ENCODE data around the gene NCOA1.

DNA sequence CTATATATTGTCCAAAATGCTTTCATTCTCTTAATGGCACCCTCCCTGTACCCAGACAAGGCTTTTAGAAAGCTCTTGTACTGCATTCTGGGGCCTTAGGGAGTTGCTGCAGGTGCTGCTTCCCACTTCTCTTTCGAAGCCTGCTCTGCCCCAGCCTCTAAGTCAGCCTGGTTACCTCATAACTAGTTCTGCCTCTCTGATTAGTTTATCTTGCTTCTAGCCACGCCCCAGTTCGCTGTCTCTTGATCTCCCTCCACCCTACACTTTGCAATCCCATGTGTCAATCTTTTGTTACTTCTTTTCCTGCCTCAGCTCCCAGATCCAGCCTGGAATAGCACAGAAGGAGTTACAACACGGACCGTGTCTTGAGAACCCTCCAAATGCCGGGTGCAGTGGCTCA, 13.8 kb upstream of the NCOA1 start:
- TF ChIP-seq, protein P1, sequence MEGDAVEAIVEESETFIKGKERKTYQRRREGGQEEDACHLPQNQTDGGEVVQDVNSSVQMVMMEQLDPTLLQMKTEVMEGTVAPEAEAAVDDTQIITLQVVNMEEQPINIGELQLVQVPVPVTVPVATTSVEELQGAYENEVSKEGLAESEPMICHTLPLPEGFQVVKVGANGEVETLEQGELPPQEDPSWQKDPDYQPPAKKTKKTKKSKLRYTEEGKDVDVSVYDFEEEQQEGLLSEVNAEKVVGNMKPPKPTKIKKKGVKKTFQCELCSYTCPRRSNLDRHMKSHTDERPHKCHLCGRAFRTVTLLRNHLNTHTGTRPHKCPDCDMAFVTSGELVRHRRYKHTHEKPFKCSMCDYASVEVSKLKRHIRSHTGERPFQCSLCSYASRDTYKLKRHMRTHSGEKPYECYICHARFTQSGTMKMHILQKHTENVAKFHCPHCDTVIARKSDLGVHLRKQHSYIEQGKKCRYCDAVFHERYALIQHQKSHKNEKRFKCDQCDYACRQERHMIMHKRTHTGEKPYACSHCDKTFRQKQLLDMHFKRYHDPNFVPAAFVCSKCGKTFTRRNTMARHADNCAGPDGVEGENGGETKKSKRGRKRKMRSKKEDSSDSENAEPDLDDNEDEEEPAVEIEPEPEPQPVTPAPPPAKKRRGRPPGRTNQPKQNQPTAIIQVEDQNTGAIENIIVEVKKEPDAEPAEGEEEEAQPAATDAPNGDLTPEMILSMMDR (tag by site-specific recombination; IDR thresholded peaks at IDR 0.05) = no peak
- TF ChIP-seq ZNF433 (tag by site-specific recombination; IDR thresholded peaks at IDR 0.05; ENCODE audit: low read depth) (no peak), ZNF24 (tag by site-specific recombination; IDR thresholded peaks at IDR 0.05) (no peak), ZFP3 (tag by site-specific recombination; IDR thresholded peaks at IDR 0.05; ENCODE audit: low read depth) (no peak), ZNF658 (tag by site-specific recombination; IDR thresholded peaks at IDR 0.05) (no peak)
- TF ChIP-seq, protein P2, sequence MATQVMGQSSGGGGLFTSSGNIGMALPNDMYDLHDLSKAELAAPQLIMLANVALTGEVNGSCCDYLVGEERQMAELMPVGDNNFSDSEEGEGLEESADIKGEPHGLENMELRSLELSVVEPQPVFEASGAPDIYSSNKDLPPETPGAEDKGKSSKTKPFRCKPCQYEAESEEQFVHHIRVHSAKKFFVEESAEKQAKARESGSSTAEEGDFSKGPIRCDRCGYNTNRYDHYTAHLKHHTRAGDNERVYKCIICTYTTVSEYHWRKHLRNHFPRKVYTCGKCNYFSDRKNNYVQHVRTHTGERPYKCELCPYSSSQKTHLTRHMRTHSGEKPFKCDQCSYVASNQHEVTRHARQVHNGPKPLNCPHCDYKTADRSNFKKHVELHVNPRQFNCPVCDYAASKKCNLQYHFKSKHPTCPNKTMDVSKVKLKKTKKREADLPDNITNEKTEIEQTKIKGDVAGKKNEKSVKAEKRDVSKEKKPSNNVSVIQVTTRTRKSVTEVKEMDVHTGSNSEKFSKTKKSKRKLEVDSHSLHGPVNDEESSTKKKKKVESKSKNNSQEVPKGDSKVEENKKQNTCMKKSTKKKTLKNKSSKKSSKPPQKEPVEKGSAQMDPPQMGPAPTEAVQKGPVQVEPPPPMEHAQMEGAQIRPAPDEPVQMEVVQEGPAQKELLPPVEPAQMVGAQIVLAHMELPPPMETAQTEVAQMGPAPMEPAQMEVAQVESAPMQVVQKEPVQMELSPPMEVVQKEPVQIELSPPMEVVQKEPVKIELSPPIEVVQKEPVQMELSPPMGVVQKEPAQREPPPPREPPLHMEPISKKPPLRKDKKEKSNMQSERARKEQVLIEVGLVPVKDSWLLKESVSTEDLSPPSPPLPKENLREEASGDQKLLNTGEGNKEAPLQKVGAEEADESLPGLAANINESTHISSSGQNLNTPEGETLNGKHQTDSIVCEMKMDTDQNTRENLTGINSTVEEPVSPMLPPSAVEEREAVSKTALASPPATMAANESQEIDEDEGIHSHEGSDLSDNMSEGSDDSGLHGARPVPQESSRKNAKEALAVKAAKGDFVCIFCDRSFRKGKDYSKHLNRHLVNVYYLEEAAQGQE (tag by site-specific recombination; IDR thresholded peaks at IDR 0.05) = no peak
